GM12801 (cell line): ENCODE data around the gene NFKBIE.

Source experiments
- TF ChIP-seq, protein P1 (sequence below): IDR thresholded peaks from one replicate; pipeline ENCODE4 v1.5.1; 2011; ENCODE audit warnings: control low read depth; ENCODE audit not compliant: insufficient read length; ENCODE audit errors: extremely low read depth

Gene NFKBIE

DNA sequence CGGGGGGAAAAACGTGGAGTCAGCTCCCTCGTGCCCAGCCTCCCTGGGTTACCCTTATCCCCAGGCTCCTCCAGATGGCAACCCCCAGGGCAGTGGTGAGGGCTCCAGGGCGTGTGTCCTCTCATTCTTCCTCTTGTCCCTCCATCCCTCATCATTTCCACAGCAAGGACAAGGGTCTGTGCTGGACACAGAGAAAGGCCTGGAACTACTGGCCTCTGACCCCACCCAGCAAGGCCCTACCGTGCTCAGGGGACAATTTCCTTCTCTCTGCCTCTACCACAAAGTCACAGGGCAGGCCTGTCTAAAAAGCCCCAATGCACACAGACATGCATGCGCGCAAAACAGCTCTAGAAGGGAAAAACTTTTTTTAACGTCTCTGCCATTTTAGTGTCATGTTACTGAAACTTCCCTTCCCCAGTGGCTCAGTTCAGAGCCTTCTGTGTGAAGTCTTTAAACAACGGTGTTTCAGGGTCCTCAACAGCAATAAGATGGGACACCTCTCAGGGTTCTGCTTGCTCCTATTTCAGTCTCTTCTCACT lies 7.0 kb downstream of the NFKBIE start:
- TF ChIP-seq, protein P1, sequence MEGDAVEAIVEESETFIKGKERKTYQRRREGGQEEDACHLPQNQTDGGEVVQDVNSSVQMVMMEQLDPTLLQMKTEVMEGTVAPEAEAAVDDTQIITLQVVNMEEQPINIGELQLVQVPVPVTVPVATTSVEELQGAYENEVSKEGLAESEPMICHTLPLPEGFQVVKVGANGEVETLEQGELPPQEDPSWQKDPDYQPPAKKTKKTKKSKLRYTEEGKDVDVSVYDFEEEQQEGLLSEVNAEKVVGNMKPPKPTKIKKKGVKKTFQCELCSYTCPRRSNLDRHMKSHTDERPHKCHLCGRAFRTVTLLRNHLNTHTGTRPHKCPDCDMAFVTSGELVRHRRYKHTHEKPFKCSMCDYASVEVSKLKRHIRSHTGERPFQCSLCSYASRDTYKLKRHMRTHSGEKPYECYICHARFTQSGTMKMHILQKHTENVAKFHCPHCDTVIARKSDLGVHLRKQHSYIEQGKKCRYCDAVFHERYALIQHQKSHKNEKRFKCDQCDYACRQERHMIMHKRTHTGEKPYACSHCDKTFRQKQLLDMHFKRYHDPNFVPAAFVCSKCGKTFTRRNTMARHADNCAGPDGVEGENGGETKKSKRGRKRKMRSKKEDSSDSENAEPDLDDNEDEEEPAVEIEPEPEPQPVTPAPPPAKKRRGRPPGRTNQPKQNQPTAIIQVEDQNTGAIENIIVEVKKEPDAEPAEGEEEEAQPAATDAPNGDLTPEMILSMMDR, result no peak

DNA sequence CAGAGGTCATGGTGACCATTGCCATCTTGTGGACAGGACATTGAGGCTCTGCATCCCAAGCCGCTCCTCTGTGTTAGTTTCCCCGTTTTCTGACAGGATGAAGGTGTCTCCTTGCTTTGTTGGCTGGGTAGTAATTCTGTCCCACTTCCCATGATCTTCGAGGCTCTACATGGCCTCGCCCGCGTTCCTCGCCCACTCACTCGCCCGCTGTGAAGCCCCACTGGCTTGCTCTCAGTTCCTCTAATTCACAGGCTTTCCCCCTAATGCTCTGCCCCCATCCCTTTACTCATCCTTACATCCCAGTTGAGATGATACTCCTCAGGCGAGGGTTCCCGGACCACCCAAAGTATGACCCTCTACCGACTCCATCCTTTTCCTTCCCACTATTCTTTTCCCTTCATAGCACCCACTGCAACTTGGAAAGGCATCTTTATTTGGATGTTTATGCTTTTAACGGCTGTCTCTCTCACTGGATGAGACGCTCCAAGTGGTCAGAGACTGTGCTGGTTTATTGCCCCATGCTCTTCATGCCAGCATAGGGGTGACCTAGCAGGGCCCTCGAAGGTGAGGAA lies 7.5 kb downstream of the NFKBIE start:
- TF ChIP-seq, protein P1, result no peak

DNA sequence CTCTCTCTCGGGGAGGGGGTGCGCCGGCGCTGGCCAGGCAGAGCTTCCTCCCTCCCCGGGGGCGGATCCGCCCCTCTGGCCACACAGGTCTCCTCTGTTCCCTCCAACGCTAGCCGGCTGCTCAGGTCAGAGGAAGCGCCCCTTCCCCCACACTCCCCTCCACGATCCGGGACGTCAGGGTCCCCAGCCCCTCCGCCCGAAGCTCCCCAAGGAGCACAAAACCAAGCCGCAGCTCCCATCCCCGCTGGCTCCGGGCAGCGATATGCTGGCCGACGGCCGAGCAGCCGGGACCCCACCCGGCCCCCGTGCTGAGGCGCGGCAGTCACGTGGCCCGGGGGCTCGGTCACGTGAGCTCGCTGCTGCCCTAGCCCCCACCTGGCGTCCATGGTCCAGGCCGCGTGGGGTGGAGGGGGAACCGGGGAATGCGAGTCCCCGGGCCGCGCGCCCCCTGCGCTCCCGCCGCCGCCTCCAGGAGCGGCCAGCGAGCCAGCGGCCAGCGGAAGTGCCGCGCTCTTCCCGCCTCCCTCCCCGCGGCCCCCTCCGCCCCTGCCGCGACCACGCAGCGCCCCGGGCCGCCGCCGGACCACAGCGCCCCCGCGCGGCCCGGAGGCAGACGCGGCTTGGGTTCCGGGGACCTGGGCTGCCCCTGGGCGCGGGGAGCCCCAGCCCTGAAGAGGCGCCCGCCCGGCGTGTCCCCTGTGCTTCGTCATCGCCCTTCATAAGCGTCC lies 8.2 kb downstream of the NFKBIE start, which contains the start of gene SLC35B2:
SLC35B2 (minus strand) TSS at position 504 of the 728 bp plus-strand sequence; CDS start at position 386, 118 bp downstream.
- TF ChIP-seq, protein P1, result no peak

DNA sequence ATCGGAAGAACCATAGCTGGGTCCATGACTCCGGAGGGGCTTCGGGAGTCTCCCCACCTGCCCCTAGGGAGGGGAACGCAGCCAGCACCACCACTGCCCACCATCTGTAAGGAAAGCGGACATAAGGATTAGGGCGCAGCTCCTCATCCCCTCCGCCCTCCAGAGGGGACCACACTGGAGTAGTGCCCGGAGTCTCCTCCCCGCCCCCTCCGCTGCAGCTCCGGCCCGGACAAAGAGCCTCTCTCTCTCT lies 8.7 kb downstream of the NFKBIE start:
- TF ChIP-seq, protein P1, result no peak

DNA sequence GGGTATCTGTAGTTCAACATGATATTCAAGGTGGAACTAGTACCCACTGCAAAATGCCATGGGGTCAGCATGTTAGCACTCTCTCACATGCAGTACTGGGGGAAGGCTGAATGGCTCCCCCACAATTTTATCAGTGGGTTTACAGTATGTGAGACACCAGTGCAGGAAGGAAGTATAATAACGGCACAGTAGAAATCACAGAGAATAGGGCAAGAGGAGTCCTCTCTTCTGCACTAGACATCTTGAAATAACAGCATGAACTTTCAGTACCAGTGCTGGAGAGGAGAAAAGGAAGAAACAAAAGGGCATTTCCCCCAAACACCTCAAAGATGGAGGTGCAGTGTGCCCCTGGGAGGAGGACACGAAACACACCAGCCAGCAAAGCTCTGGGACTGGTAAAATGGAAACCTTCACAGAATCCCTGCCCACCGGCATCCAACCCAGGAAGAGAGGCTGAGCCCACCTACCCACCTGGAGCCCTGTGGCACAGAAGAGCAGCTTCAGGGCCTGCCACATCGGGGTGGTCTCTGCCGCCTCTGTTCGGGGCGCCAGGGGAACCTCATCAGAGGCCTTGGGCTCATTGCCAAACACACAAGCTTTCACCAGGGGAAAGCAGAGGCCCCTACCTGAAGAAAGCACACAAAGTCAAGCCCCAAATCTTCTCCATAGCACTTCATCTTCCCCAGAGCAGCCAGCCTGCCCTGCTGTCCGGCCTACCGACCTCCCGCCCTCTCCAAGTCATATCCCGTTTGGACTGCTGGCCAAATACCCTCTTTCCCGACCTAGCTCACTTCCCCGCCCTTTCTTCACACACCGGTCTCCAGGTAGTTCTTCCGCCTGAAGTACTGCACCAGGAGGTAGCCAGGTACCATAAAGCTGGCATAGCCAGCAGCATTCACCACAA lies 9.2 kb downstream of the NFKBIE start:
- TF ChIP-seq, protein P1, result no peak

DNA sequence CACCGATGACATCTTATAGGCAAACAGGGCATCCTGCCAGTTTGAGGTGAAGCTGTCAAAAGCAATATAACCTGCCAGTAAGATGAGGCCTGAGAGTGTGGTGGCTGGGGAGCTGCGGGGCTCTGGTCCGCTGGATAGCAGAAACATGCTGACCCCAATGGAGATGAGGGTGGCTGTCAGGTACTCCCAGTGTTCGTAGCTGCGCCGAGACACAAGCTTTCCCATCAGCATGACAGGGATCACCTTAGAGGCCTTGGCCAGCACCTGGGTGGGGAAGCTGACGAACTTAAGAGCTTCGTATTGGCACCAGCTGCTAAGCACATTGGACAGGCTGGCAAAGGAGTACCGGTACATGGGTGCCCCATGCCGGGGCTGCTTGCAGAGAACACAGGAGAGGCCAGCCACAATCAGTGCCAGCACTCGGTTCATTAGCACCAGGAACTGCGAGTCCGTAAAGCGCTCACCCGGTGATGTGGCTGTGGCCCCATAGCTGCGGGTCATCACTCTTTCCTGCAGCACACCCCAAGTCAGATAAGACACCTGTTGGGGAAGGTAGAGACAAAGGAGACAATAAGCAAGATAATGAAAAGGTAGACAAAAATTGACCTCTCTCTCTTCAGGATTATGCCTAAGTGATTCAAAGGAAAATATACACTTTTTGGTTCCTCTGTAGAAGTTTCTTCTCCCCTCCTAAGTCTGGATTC lies 10.1 kb downstream of the NFKBIE start:
- TF ChIP-seq, protein P1, result no peak
